HG02759 (cell line): ENCODE results near the gene VAMP7.
"Not testable (repeated sequence)": the region's sequence is repeated elsewhere in the genome, so short reads cannot be mapped to it uniquely, and the experiment has no call there.

Experiments
- ATAC-seq: cut with Tn5 transposase; IDR thresholded peaks from one replicate; pipeline ENCODE4 v1.9.1; 2021; ENCODE audit warnings: mild to moderate bottlenecking, moderate library complexity; ENCODE audit not compliant: unreplicated experiment

Gene VAMP7, protein sequence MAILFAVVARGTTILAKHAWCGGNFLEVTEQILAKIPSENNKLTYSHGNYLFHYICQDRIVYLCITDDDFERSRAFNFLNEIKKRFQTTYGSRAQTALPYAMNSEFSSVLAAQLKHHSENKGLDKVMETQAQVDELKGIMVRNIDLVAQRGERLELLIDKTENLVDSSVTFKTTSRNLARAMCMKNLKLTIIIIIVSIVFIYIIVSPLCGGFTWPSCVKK

GRCh38 chrX:155881158-155881993 is at the start of gene VAMP7:
Gene VAMP7 (plus strand): TSS chrX:155881345. CDS start chrX:155889467, 8,122 bp downstream.
- peak; percentile 97 for ATAC-seq

DNA sequence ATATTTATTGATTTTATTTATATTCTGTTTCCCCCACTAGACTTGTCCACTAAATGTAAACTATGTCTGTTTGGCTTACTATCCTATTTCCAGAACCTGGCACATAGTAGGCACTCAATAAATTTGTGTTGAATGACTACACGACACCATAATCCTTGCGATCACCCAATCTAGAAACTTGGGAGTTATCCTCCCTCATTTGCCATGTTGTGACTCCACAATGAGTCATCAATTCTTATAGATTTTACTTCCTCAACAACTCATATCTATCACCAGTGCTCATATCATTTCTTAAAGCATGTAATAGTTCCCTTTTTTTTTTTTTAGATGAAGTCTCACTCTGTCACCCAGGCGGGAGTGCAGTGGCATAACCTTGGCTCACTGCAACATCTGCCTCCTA is 39.9 kb upstream of the VAMP7 start:
- ATAC-seq, result no peak

- ATAC-seq, result not testable (repeated sequence)
Observed at GRCh38 chrX:155851786-155852185, 29.4 kb upstream of the VAMP7 start.

DNA sequence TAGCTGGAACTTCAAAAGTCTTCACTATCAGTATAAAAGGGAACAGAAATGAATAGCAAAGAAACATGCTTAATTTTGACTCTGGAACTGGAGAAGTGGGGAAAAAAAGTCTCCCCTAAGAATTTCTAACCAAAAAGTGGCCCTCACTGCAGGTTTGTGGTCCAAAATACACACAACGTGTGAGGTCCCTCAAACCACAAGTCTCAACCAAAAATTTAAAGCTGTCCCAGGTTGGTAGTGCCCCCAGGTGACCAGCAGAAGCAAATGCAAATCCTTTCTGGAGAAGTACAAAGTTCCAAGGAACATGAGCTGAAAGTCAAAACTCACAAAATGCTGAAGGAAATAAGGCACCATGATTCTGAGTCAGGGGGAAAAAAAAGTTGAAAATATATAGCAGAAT is 23.6 kb upstream of the VAMP7 start:
- ATAC-seq, result no peak

GRCh38 chrX:155864655-155865054 is 16.5 kb upstream of the VAMP7 start:
- no peak for ATAC-seq

DNA sequence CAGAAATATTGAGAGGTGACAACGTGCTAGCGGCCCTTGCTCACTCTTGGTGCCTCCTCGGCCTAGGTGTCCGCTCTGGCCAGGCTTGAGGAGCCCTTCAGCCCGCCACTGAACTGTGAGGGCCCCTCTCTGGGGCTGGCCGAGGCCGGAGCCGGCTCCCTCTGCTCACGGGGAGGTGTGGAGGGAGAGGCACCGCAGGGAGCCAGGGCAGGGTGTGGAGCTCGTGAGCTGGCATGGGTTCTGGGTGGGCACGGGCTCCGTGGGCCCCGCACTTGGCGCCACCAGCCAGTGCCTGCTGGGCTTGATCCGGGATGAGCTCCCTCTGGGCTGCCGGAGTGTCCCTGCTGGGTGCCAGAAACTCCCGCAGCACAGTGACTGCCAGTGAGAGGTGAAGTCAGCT is 16.0 kb upstream of the VAMP7 start:
- no peak for ATAC-seq

DNA sequence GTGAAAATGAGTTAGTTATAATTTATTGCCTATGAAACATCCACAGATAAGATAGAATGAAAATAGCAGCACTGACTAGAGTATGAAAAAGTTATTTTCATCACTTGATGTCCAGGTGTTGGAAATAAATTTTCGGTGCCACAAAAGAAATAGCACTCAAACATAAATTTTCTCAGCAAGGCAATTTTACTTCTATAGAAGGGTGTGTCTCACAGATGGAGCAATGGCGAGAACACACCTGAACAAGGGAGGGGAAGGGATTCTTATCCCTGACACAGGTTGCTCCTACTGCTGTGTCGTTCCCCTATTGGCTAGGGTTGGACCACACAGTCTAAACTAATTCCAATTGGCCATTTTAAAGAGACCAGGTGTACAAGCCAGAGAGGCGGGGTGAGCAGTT is 13.3 kb upstream of the VAMP7 start:
- ATAC-seq, result no peak

DNA sequence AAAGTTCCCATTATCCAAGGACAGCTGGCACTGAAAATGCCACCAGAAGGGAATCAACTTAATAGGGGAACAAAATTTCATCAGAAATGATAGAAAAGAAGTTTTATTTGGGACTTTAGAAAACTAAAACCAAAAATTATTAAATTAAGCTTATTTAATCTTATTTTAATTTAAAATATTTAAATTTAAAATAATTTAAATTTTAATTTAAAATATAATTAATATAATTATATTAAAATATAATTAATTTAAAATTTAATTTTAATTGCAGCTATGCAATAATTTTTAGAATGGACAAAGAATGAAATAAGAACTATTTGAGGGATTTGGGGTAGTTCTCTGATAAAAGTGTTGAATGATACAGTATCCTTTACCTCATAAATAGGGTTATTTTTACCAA is 10.2 kb upstream of the VAMP7 start:
- no peak for ATAC-seq

DNA sequence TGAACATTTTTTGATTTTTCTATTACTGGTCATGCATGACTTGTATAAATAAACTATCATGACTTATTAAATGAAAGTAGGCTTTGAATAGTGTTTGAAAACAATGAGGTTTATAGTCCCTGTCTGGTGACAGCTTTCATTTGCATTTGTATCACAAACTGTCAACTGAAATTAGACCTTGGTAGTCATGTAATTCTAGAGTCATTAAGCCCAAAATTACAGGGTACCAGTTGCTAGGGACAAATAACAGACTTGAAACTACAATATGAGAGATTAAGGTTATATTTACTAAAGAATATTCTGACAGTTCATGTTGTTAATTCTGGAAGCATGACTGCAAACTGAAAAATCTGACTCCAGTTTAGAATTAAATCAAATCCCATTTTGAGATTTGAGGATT is 9.2 kb upstream of the VAMP7 start:
- no peak for ATAC-seq

- ATAC-seq, result no peak
Observed at GRCh38 chrX:155873188-155873587, 8.0 kb upstream of the VAMP7 start.

GRCh38 chrX:155874571-155875244 is 6.4 kb upstream of the VAMP7 start:
- ATAC-seq, result no peak

GRCh38 chrX:155876704-155877103 is 4.4 kb upstream of the VAMP7 start:
- ATAC-seq, result no peak

- ATAC-seq, result no peak
Observed at GRCh38 chrX:155877288-155877687, 3.9 kb upstream of the VAMP7 start.

GRCh38 chrX:155880586-155881157 is 473 bp upstream of the VAMP7 start:
- peak; percentile 32 for ATAC-seq

GRCh38 chrX:155886409-155886808 is 5.3 kb downstream of the VAMP7 start:
- no peak for ATAC-seq

DNA sequence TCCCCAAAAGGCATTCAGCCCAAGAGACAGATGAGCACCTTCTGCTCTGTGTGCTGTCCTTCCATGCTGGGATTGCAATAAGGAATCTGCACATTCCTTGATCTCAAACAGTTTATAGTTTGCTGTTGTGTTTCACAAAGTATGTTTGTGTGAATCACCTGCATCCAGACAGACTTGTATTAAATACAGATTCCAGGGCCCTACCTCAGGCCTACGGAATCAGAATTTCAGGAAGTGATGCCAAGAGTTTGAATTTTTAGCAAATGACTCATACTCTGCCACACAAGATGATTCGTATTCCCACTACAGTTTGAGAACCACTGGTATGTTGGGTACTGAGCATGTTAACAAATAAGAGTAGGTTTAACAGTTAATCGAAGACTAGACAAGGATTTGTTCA is 7.0 kb downstream of the VAMP7 start:
- no peak for ATAC-seq

GRCh38 chrX:155889328-155889727 is 8.2 kb downstream of the VAMP7 start:
- ATAC-seq, result no peak

DNA sequence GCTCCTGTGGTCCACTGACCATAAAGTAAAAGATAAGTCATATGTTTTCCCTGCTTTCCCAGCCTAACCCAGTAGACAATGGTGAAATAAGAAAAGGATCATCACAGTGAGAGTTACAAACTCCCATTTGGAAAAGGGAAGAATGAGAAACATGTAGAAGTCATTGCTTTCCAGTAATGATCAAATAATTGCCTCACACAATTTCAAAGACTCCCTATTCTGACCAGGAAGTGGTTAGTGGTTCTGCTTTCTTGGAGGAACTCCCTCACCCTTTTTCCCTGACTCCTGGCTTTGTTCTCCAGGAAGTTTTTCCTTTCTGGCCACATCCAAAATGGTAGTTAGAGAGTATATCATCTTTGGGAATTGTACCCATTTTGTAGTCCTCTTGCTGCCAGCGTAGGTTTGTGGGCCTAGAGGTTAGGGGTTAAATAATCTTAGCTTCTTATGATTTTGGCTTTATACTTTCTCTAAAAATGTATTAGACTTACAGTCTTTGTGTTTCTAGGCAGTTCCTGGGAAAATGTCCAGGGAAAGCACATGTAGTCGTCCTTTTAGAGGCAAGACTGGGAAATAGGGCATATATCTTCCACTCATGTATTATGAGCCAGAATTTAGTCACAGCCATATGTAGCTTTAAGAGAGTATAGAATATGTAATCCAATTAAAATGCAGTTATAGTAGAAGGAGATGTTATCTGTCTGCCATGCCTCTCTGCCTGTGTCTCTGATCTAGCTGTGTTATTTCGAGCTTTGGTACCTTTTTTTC is 10.5 kb downstream of the VAMP7 start:
- no peak for ATAC-seq

GRCh38 chrX:155893521-155893920 is 12.4 kb downstream of the VAMP7 start:
- no peak for ATAC-seq

GRCh38 chrX:155896512-155896911 is 15.4 kb downstream of the VAMP7 start:
- ATAC-seq, result no peak

GRCh38 chrX:155899366-155899765 is 18.2 kb downstream of the VAMP7 start:
- no peak for ATAC-seq
